PC-9 (cell line): ENCODE measurements around the gene DGCR2. TPM values are rescaled to one million over a fixed set of nuclear protein-coding genes. Genes with fewer than 3 reads are reported as not detected.
"Not testable (repeated sequence)": the region's sequence is repeated elsewhere in the genome, so short reads cannot be mapped to it uniquely, and the experiment has no call there.

Source experiments
- BruUV-seq: library from RNA; stranded (reverse); fragments of 400-500 nt; replicated peaks from 2 replicates; lab custom pipeline; 2021; lab: Mats Ljungman, UMichigan
- CTCF ChIA-PET: fragments of 300-600 bp; sonication (Branson Sonifier 250); formaldehyde crosslinking; loops from one replicate; lab custom pipeline; 2022; ENCODE audit warnings: antibody characterized with exemption; lab: Charles Lee
- POLR2A ChIA-PET: fragments of 300-600 bp; sonication (Branson Sonifier 250); formaldehyde crosslinking; loops from one replicate; lab custom pipeline; 2022; ENCODE audit warnings: antibody characterized with exemption; ENCODE audit not compliant: unreplicated experiment; lab: Charles Lee
- DNase-seq, 2 experiments: peaks; one replicate each; pipeline versions ENCODE4 v3.0.0 to v3.0.0-alpha.2; 2015 to 2022; ENCODE audit warnings: mixed read lengths in 1 of 2
- H2AFZ ChIP-seq: fragments of 200-600 bp; sonication (generic); 2 replicates; pipeline ENCODE4 v1.8.1; 2017; ENCODE audit warnings: antibody characterized with exemption
- H3F3A ChIP-seq: fragments of 200-600 bp; sonication (generic); 2 replicates; pipeline ENCODE4 v1.8.1; 2017; ENCODE audit warnings: antibody characterized with exemption, mild to moderate bottlenecking, low read depth; ENCODE audit not compliant: insufficient read depth
- H3K27ac ChIP-seq: fragments of 200-600 bp; sonication (generic); 2 replicates; pipeline ENCODE4 v1.6.1; 2016; ENCODE audit warnings: mixed run types
- H3K27me3 ChIP-seq: fragments of 200-600 bp; sonication (generic); 2 replicates; pipeline ENCODE4 v1.6.1; 2016; ENCODE audit warnings: low read depth, mixed run types; ENCODE audit not compliant: insufficient read depth
- H3K36me3 ChIP-seq: fragments of 200-600 bp; sonication (generic); 2 replicates; pipeline ENCODE4 v1.6.1; 2016; ENCODE audit warnings: low read depth, mixed run types
- H3K4me1 ChIP-seq: fragments of 200-600 bp; sonication (generic); replicated peaks from 2 replicates; pipeline ENCODE4 v1.6.1; 2016; ENCODE audit warnings: mixed run types; ENCODE audit not compliant: insufficient read depth
- H3K4me2 ChIP-seq: fragments of 200-600 bp; sonication (generic); 2 replicates; pipeline ENCODE4 v1.6.1; 2017; ENCODE audit warnings: mixed run types
- H3K4me3 ChIP-seq: fragments of 200-600 bp; sonication (generic); 2 replicates; pipeline ENCODE4 v1.6.1; 2016; ENCODE audit warnings: mixed run types
- H3K79me2 ChIP-seq: fragments of 200-600 bp; sonication (generic); 2 replicates; pipeline ENCODE4 v1.6.1; 2017; ENCODE audit warnings: low read depth, mixed run types
- H3K9me2 ChIP-seq: fragments of 200-600 bp; sonication (generic); 2 replicates; pipeline ENCODE4 v1.8.1; 2017; ENCODE audit warnings: mild to moderate bottlenecking; ENCODE audit not compliant: insufficient read depth
- H3K9me3 ChIP-seq: fragments of 200-600 bp; sonication (generic); 2 replicates; pipeline ENCODE4 v1.8.1; 2016; ENCODE audit warnings: low read depth; ENCODE audit not compliant: insufficient read depth
- H4K20me1 ChIP-seq: fragments of 200-600 bp; sonication (generic); 2 replicates; pipeline ENCODE4 v1.8.1; 2017; ENCODE audit not compliant: insufficient read depth
- CTCF ChIP-seq: fragments of 200-600 bp; sonication (generic); conservative IDR thresholded peaks from 2 replicates; pipeline ENCODE4 v1.6.1; 2017; ENCODE audit warnings: mixed run types, antibody characterized with exemption, mild to moderate bottlenecking, moderate library complexity
- EZH2 ChIP-seq: fragments of 200-600 bp; sonication (generic); IDR thresholded peaks from 2 replicates; pipeline ENCODE4 v1.8.0; 2017; ENCODE audit warnings: antibody characterized with exemption, low read depth
- intact Hi-C: fragments of 100-400 bp; cut with micrococcal nuclease; formaldehyde crosslinking; loops from one replicate; pipeline ENCODE4 v1.10.0; 2022; ENCODE audit not compliant: unreplicated experiment
- total RNA-seq: library from RNA; stranded (reverse); gene quantifications from 2 replicates; pipeline ENCODE4 v1.2.3, GENCODE V29; 2021

DGCR2 gene
- total RNA-seq, 1 experiment from 2014 or later: 37.6 TPM

- no peaks in the 10 kb centered on the region for H3K4me1 ChIP-seq
- DNase-seq: no peak
- CTCF ChIA-PET: no interaction called here
- H3K9me2 ChIP-seq: no peaks in the 10 kb centered on the region
- no TSS peak for BruUV-seq
- POLR2A ChIA-PET: no interaction called here
- intact Hi-C loops: no loop called here
- no peak for TF ChIP-seq EZH2
- TF ChIP-seq CTCF: no peak
- H3F3A ChIP-seq: no peaks in the 10 kb centered on the region
- no peaks in the 10 kb centered on the region for H4K20me1 ChIP-seq
- no peaks in the 10 kb centered on the region for H3K79me2 ChIP-seq
- H3K27me3 ChIP-seq: peaks cover 23% of the 10 kb centered on the region; the same call in 1 of the 2 replicates
- H3K4me2 ChIP-seq: no peak overlapping the region
- no peak overlapping the region for H3K4me3 ChIP-seq
- no peaks in the 10 kb centered on the region for H3K36me3 ChIP-seq
- no peak overlapping the region for H2AFZ ChIP-seq
- H3K27ac ChIP-seq: no peak overlapping the region
- no peaks in the 10 kb centered on the region for H3K9me3 ChIP-seq
Observed at GRCh38 chr22:19002684-19003038, 119.6 kb downstream of the DGCR2 start.

DNA sequence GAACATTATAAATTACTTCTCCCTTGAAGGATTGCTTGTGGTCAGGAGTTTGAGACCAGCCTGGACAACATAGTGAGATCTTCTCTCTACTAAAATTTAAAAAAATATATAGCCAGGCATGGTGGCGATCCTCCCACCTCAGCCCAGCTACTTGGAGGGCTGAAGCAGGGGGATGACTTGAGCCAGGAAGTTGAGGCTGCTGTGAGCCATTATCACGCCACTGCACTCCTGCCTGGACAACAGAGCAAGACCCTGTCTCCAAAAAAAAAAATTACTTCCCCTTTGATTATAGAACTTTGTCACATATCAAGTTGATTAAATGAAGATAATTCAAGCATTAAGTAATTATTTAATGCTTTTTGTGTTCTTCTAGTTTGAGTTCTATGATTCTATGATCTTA lies 121.0 kb downstream of the DGCR2 start:
- TF ChIP-seq CTCF (no peak), EZH2 (no peak)
- Histone ChIP-seq H3K9me2 (no peaks in the 10 kb centered on the region), H3K4me1 (no peaks in the 10 kb centered on the region), H3K36me3 (no peaks in the 10 kb centered on the region), H3K79me2 (no peaks in the 10 kb centered on the region), H2AFZ (no peak overlapping the region), H3F3A (no peaks in the 10 kb centered on the region), H4K20me1 (no peaks in the 10 kb centered on the region), H3K27ac (no peak overlapping the region), H3K4me3 (no peak overlapping the region), H3K27me3 (peaks cover 23% of the 10 kb centered on the region; the same call in 1 of the 2 replicates), H3K9me3 (no peaks in the 10 kb centered on the region), H3K4me2 (no peak overlapping the region)
- CTCF ChIA-PET: no interaction called here
- no TSS peak for BruUV-seq
- POLR2A ChIA-PET: no interaction called here
- intact Hi-C loops: no loop called here
- DNase-seq: no peak

- H3K4me2 ChIP-seq, H3K4me1 ChIP-seq, H3K9me2 ChIP-seq, H3F3A ChIP-seq, H3K4me3 ChIP-seq, intact Hi-C loops, H3K9me3 ChIP-seq, H2AFZ ChIP-seq, H4K20me1 ChIP-seq, BruUV-seq, H3K27ac ChIP-seq, DNase-seq, H3K36me3 ChIP-seq, H3K79me2 ChIP-seq, POLR2A ChIA-PET, CTCF ChIA-PET: not testable (repeated sequence)
- peaks cover 23% of the 10 kb centered on the region; the same call in 1 of the 2 replicates for H3K27me3 ChIP-seq
Observed at GRCh38 chr22:19000106-19000505, 122.1 kb downstream of the DGCR2 start.

- Histone ChIP-seq H3K4me2 (no peak overlapping the region), H2AFZ (no peak overlapping the region), H3K27ac (no peak overlapping the region), H3K9me3 (no peaks in the 10 kb centered on the region), H3K79me2 (no peaks in the 10 kb centered on the region), H3K9me2 (no peaks in the 10 kb centered on the region), H3K4me1 (no peaks in the 10 kb centered on the region), H3K4me3 (no peak overlapping the region), H3K36me3 (no peaks in the 10 kb centered on the region), H3K27me3 (peaks cover 23% of the 10 kb centered on the region; the same call in 1 of the 2 replicates), H4K20me1 (no peaks in the 10 kb centered on the region), H3F3A (no peaks in the 10 kb centered on the region)
- no TSS peak for BruUV-seq
- CTCF ChIA-PET: no interaction called here
- no peak for TF ChIP-seq EZH2
- TF ChIP-seq CTCF: no peak
- intact Hi-C loops: no loop called here
- no peak for DNase-seq
- POLR2A ChIA-PET: no interaction called here
Observed at GRCh38 chr22:18999416-18999815, 122.8 kb downstream of the DGCR2 start.
